ENCODE results near the gene CHRDL2. TPM values are rescaled to one million over a fixed set of nuclear protein-coding genes. Genes with fewer than 3 reads are reported as not detected.

Gene CHRDL2
- total RNA-seq, 1 experiment from 2014 or later = 0.37 TPM

DNA sequence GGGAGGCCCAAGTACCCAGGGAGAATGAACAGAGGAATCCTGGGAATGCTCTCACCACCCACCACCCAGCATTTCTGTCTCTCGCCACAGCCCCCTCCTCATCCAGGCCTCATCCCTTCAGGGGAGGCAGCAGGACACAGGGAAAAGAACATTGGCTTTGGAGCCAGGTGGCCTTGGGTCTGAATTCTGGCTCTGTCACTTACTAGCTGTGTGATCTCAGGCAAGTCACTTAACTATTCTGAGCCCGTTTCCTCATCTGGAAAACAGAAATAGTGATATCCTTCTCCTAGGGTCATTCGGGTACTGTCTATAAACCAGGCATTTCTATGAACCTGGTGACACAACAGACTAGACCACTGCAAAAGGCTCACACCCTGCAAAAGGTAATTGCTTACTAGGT, 22.1 kb downstream of the CHRDL2 start:
- ATAC-seq (no peak), DNase-seq (ENCODE audit: low spot score) (no peak)
- peaks cover 11% of the 10 kb centered on the region for H3K4me1 Mint-ChIP-seq
- no peaks in the 10 kb centered on the region for H3K27me3 Mint-ChIP-seq (ENCODE audit: low read depth)
- no peaks in the 10 kb centered on the region for H3K9me3 Mint-ChIP-seq
- TF ChIP-seq ZBTB21 (CRISPR knock-in tag; IDR thresholded peaks at IDR 0.05; ENCODE audit: borderline replicate concordance) = no peak
- H3K27ac Mint-ChIP-seq = no peak overlapping the region
- ChIA-PET POLR2A (no interaction called here), CTCF (interaction anchor here (1.4 kb wide), 1 partner anchor 13 kb away, joined by 3 read pairs; no protein-coding TSS in a partner anchor)
- no peak overlapping the region for H3K4me3 Mint-ChIP-seq
- H3K36me3 Mint-ChIP-seq = no peaks in the 10 kb centered on the region

GRCh38 chr11:74707602-74708510, 23.4 kb downstream of the CHRDL2 start:
- ChIA-PET POLR2A (no interaction called here), CTCF (interaction anchor here (1.0 to 2.0 kb wide), 3 partner anchors 11 to 32 kb away, joined by 3 to 8 read pairs (median 3); no protein-coding TSS in a partner anchor)
- no peak for ATAC-seq
- H3K4me3 Mint-ChIP-seq = no peak overlapping the region
- H3K9me3 Mint-ChIP-seq = no peaks in the 10 kb centered on the region
- no peak for DNase-seq (ENCODE audit: low spot score)
- no peak overlapping the region for H3K27ac Mint-ChIP-seq
- no peaks in the 10 kb centered on the region for H3K36me3 Mint-ChIP-seq
- TF ChIP-seq ATF2 (CRISPR knock-in tag; IDR thresholded peaks at IDR 0.05; ENCODE audit: borderline replicate concordance, low read depth) (no peak), HMGXB4 (CRISPR knock-in tag; IDR thresholded peaks at IDR 0.05) (no peak), NFE2L1 (CRISPR knock-in tag; IDR thresholded peaks at IDR 0.05) (no peak), ZNF671 (CRISPR knock-in tag; IDR thresholded peaks at IDR 0.05) (no peak), ZNF281 (CRISPR knock-in tag; IDR thresholded peaks at IDR 0.05) (no peak)
- TF ChIP-seq, protein P1, sequence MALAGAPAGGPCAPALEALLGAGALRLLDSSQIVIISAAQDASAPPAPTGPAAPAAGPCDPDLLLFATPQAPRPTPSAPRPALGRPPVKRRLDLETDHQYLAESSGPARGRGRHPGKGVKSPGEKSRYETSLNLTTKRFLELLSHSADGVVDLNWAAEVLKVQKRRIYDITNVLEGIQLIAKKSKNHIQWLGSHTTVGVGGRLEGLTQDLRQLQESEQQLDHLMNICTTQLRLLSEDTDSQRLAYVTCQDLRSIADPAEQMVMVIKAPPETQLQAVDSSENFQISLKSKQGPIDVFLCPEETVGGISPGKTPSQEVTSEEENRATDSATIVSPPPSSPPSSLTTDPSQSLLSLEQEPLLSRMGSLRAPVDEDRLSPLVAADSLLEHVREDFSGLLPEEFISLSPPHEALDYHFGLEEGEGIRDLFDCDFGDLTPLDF (CRISPR knock-in tag; IDR thresholded peaks at IDR 0.05) = no peak
- no peaks in the 10 kb centered on the region for H3K27me3 Mint-ChIP-seq (ENCODE audit: low read depth)
- peaks cover 11% of the 10 kb centered on the region for H3K4me1 Mint-ChIP-seq

- H3K4me3 Mint-ChIP-seq = no peak overlapping the region
- no peak for TF ChIP-seq ERG (CRISPR knock-in tag; IDR thresholded peaks at IDR 0.05)
- no peak for TF ChIP-seq NR3C1 (CRISPR knock-in tag; conservative IDR thresholded peaks at IDR 0.05; ENCODE audit: low read depth)
- no peak for TF ChIP-seq ETV6 (CRISPR knock-in tag; IDR thresholded peaks at IDR 0.05)
- TF ChIP-seq SP1 (CRISPR knock-in tag; conservative IDR thresholded peaks at IDR 0.05) = no peak
- no peak for TF ChIP-seq FOXP1 (CRISPR knock-in tag; IDR thresholded peaks at IDR 0.05; ENCODE audit: borderline replicate concordance)
- no peak for TF ChIP-seq EMX1 (CRISPR knock-in tag; IDR thresholded peaks at IDR 0.05)
- TF ChIP-seq ZNF396 (CRISPR knock-in tag; IDR thresholded peaks at IDR 0.05; ENCODE audit: borderline replicate concordance) = no peak
- no peak for TF ChIP-seq ZNF138 (CRISPR knock-in tag; conservative IDR thresholded peaks at IDR 0.05)
- TF ChIP-seq RORB (CRISPR knock-in tag; IDR thresholded peaks at IDR 0.05) = no peak
- TF ChIP-seq ZNF219 (CRISPR knock-in tag; IDR thresholded peaks at IDR 0.05; ENCODE audit: borderline replicate concordance) = no peak
- TF ChIP-seq, protein P2, sequence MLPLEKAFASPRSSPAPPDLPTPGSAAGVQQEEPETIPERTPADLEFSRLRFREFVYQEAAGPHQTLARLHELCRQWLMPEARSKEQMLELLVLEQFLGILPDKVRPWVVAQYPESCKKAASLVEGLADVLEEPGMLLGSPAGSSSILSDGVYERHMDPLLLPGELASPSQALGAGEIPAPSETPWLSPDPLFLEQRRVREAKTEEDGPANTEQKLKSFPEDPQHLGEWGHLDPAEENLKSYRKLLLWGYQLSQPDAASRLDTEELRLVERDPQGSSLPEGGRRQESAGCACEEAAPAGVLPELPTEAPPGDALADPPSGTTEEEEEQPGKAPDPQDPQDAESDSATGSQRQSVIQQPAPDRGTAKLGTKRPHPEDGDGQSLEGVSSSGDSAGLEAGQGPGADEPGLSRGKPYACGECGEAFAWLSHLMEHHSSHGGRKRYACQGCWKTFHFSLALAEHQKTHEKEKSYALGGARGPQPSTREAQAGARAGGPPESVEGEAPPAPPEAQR (CRISPR knock-in tag; IDR thresholded peaks at IDR 0.05) = no peak
- TF ChIP-seq ZNF425 (CRISPR knock-in tag; conservative IDR thresholded peaks at IDR 0.05) = no peak
Measured at GRCh38 chr11:74707182-74707581, 24.0 kb downstream of the CHRDL2 start.

More at GRCh38 chr11:74707182-74707581, 24.0 kb downstream of the CHRDL2 start:
- H3K27me3 Mint-ChIP-seq (ENCODE audit: low read depth) = no peaks in the 10 kb centered on the region
- ChIA-PET CTCF (interaction anchor here (2.0 kb wide), 1 partner anchor 19 kb away, joined by 8 read pairs; no protein-coding TSS in a partner anchor), POLR2A (no interaction called here)
- H3K4me1 Mint-ChIP-seq = peaks cover 11% of the 10 kb centered on the region
- no peak for ATAC-seq
- no peaks in the 10 kb centered on the region for H3K9me3 Mint-ChIP-seq
- no peaks in the 10 kb centered on the region for H3K36me3 Mint-ChIP-seq
- no peak for DNase-seq (ENCODE audit: low spot score)
- no peak overlapping the region for H3K27ac Mint-ChIP-seq

Measured in WTC11 (cell line).